ENCODE results near the gene EML6.

Gene EML6

GRCh38 chr2:54912305-54912704, 188.8 kb downstream of the EML6 start:
- no peak for DNase-seq (ENCODE audit: low read depth in 2 of 2)

DNA sequence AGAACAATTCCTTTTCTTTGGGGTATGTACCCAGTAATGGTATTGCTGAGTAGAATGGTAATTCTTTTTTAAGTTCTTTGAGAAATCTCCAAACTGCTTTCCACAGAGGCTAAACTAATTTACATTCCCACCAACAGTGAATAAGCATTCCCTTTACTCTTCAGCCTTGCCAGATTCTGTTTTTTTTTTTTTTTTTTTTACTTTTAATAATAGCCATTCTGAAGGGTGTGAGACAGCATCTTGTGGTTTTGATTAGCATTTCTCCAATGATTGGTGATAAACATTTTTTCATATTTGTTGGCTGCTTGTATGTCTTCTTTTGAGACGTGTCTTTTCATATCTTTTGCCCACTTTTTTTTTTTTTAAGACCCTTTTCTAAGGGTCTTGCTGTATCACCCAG, 189.4 kb downstream of the EML6 start:
- DNase-seq (ENCODE audit: low read depth in 2 of 2): no peak

- DNase-seq (ENCODE audit: low read depth in 2 of 2): no peak
These were observed 191.2 kb downstream of the EML6 start for GRCh38 chr2:54914637-54915036.

- DNase-seq (ENCODE audit: low read depth in 2 of 2): no peak
These were observed 191.6 kb downstream of the EML6 start for GRCh38 chr2:54915101-54915500.

DNA sequence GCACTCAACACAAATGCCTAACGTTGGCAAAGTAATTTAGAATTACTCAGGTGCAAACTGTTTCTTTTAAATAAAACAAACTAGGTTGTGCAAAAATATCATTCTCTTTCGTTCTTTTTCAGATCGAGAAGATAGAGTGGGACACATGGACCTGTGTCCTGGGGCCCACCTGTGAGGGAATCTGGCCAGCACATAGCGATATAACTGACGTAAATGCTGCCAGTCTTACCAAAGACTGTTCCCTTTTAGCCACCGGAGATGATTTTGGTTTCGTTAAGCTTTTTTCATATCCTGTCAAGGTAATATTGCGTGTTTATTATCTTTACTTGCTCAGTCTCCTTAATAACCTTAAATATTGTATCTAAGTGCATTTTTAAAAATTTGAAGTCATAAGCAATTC, 193.2 kb downstream of the EML6 start:
- DNase-seq (ENCODE audit: low read depth in 2 of 2): no peak

GRCh38 chr2:54918647-54919280, 195.3 kb downstream of the EML6 start:
- DNase-seq (ENCODE audit: low read depth in 2 of 2): no peak

GRCh38 chr2:54920660-54921059, 197.2 kb downstream of the EML6 start:
- DNase-seq (ENCODE audit: low read depth in 2 of 2): no peak

GRCh38 chr2:54924121-54924520, 200.7 kb downstream of the EML6 start:
- no peak for DNase-seq (ENCODE audit: low read depth in 2 of 2)

DNA sequence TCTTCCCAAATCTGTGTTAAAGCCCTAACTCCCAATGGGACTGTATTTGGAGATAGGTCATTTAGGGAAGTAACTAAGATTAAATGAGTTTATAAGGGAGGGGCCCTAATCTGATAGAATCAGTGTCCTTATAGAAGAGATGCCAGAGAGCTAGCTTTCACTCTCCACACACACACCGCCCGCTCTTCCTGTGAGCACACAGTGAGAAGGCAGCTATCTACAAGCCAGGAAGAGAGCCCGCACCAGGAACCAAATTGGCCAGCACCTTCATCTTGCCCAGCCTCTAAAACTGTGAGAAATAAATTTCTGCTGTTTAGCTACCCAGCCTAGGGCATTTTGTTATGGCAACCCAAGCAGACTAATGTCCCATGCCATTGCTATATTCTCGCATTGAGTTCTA, 201.6 kb downstream of the EML6 start:
- no peak for DNase-seq (ENCODE audit: low read depth in 2 of 2)

DNA sequence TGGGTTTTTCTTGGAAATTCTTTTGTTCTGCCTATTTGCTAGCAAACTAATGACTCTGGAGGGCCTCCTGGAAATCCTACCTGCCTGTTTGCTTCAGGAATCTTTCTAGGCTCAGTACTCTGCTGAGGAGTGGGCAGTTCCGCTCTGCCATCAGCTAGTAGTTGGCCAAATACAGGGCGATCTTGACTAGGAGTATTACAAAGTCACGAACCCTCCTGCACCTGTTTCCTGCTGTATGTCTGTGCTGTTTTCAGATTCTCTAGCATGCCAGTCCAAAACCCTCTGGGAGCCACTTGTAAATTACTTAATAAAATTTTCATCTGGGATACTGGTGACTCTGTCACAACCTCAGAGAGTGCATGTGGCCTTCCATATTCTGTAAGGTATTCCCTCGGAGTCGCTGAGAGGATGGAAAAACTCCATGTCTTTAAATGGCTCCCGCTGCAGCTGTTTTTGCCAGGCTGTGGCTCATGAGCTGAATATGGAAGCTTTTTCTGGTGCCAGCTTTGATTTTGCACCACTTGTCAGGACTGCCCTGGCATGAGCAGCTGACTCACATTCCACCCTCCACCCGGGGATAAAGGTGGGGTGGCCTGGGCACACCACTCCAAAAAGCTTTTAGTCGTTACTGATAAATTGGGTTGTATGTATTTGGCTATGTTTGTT, 203.8 kb downstream of the EML6 start:
- no peak for DNase-seq (ENCODE audit: low read depth in 2 of 2)

- DNase-seq (ENCODE audit: low read depth in 2 of 2): no peak
These were observed 204.5 kb downstream of the EML6 start for GRCh38 chr2:54927751-54928615.

DNA sequence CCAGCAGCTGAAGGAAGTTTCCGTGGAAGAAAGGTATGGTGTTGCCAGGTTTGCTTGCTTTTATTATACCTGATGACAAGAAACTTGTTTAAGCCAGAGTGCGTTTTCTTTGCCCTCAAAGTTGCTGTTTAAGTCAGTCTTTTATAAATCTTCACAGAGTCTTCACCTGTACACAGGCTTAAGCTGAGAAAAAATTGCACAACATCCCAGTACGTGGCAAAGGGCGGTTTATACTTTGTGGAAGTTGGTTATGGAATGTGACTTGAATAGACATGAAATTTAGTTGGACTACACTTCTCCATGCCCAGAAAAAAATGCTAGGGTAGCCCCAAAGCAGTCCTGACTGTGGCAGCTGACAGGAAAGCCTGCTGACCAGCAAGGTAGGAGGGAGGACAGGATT, 205.3 kb downstream of the EML6 start:
- no peak for DNase-seq (ENCODE audit: low read depth in 2 of 2)

GRCh38 chr2:54931473-54931872, 208.0 kb downstream of the EML6 start:
- DNase-seq (ENCODE audit: low read depth in 2 of 2): no peak

DNA sequence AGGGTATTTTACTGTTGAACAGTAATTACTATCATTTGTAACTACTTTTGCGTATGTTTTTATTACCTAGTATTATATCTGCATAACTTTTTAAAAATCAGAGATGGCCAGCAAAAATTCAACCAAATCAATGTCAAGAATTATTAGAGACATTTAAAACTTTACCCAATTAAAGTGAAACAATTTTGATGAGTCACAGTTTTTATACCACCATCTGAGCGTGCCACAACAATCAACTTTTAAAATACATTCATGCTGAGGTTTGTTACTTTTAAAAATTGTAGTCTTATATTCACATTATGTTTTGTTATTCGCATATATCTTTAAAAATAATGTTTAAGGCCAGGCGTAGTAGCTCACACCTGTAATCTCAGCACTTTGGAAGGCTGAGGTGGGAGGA, 211.9 kb downstream of the EML6 start:
- DNase-seq (ENCODE audit: low read depth in 2 of 2): no peak

- DNase-seq (ENCODE audit: low read depth in 2 of 2): no peak
These were observed 213.3 kb downstream of the EML6 start for GRCh38 chr2:54936766-54937165.

DNA sequence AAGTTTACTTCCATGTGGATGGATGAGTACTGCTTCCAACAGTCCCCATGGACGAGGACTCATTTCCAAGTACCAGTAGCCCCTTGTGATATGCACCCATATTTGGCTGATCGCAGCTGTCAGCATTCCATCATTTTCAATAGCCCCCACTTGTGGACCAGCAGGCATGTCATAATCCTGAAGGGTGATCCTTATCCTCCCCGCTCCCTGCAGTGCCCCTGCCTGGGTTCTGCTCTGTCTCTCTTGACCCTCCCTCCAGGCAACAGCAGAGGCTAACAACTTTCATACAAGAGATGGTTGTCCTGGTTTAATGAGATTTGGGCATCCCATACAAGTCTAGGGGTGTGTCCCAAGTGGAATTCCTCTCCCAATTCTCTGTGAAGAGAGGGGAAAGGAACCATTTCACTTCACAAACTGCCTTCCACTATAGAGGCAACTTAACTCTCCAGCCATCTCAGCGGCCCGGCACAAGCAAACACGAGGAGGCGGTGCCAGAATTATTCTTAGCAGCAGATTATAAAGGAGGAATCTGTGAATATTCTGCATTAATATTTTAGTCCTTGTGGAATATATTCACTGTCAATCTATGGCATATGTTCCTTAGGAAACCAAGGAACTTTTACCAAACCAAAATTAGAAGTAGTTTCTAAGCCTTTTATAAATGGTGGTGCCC, 216.1 kb downstream of the EML6 start:
- no peak for DNase-seq (ENCODE audit: low read depth in 2 of 2)

DNA sequence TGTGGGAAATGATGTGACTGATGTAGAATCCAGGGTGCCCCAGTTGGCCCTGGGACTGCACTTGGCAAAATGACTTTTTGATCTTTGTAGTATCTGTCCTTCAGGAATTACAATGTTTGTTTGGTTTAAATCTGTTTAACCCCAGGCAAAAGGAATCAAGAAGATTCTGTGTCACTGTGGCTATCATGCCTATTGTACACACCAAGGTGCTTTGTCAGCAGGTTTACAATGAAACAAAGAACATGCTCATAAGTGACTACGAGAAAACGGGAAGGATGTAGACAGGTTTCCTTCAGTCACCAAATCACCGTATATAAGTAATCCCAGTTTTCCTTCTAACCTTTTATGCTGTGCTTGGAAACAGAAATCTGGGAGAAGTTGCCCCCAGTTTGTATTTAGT, 217.3 kb downstream of the EML6 start:
- no peak for DNase-seq (ENCODE audit: low read depth in 2 of 2)

GRCh38 chr2:54941248-54941984, 218.0 kb downstream of the EML6 start:
- DNase-seq (ENCODE audit: low read depth in 2 of 2): no peak

GRCh38 chr2:54942373-54942772, 218.9 kb downstream of the EML6 start:
- DNase-seq (ENCODE audit: low read depth in 2 of 2): no peak

GRCh38 chr2:54944724-54945326, 221.4 kb downstream of the EML6 start:
- no peak for DNase-seq (ENCODE audit: low read depth in 2 of 2)
